Choroid plexus epithelial cell (primary cell): ENCODE results near the gene RFT1.

Source experiments
- DNase-seq: peaks from one replicate; pipeline ENCODE4 v3.0.0-alpha.2; 2010; ENCODE audit warnings: low read depth
- H3K4me3 ChIP-seq: 2 replicates; pipeline ENCODE4 v1.5.1; 2011; ENCODE audit warnings: low read depth, mild to moderate bottlenecking, control low read depth, low read length, moderate library complexity
- TF ChIP-seq, protein P1 (sequence below): conservative IDR thresholded peaks from 2 replicates; pipeline ENCODE4 v1.5.1; 2011; ENCODE audit warnings: low read depth, mild to moderate bottlenecking, control low read depth, inconsistent platforms, low read length, moderate library complexity

Gene RFT1

DNA sequence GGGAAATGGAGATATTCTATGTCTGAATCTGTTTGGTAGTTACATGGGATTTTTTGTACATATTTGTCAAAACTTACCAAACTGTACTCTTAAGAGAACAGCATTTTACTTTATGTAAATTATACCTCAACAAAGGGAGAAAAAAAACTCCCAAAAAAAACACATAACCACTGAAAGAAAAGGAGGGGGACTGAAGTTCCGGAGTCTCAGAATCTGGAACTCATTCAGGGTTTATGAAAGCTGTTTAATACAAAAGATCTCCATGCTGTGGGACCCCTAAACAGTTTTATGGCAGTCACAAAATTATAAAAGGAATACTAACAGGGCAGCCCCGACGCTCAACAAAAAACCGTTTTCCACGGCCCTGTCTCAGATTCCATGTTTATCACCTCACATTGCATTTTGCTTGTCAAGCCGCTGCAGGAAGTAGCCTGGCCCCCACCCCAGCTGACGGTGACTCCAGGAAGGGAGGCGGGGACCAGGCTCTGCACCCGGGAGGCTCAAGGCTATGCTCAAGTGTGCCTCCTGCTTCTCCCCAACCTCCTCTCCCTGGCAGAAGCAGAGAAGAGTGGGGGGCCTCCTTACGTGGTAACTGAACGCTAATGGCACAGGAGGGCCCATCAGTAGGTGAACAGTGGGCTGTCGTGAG is 29.3 kb downstream of the RFT1 start:
- no peak overlapping the region for H3K4me3 ChIP-seq
- TF ChIP-seq, protein P1, sequence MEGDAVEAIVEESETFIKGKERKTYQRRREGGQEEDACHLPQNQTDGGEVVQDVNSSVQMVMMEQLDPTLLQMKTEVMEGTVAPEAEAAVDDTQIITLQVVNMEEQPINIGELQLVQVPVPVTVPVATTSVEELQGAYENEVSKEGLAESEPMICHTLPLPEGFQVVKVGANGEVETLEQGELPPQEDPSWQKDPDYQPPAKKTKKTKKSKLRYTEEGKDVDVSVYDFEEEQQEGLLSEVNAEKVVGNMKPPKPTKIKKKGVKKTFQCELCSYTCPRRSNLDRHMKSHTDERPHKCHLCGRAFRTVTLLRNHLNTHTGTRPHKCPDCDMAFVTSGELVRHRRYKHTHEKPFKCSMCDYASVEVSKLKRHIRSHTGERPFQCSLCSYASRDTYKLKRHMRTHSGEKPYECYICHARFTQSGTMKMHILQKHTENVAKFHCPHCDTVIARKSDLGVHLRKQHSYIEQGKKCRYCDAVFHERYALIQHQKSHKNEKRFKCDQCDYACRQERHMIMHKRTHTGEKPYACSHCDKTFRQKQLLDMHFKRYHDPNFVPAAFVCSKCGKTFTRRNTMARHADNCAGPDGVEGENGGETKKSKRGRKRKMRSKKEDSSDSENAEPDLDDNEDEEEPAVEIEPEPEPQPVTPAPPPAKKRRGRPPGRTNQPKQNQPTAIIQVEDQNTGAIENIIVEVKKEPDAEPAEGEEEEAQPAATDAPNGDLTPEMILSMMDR: no peak
- DNase-seq: no peak

- TF ChIP-seq, protein P1: no peak
- H3K4me3 ChIP-seq: no peak overlapping the region
- DNase-seq: no peak
Observed at GRCh38 chr3:53097887-53098286, 32.3 kb downstream of the RFT1 start.

DNA sequence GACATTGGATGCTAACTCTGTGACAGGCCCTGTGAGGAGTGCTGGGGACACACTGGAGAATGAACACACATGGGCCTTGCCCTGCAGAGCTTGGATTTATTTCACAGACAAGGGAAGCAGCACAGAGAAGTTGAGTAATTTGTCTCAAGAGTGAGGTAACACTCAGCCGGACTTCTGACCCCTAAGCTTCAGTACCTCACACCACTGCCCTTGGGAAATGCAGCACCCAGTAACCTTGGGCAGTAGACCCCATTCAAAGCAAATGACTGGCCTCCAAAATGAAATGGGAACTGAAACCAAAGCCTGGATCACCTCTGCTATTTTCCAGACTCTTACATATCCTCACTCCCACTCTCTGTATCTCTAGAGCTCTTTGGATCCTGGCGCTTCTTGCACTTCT is 37.3 kb downstream of the RFT1 start:
- TF ChIP-seq, protein P1: no peak
- peak; percentile 75 for DNase-seq
- no peak overlapping the region for H3K4me3 ChIP-seq

- DNase-seq: no peak
- TF ChIP-seq, protein P1: no peak
- H3K4me3 ChIP-seq: no peak overlapping the region
Observed at GRCh38 chr3:53092216-53092615, 38.0 kb downstream of the RFT1 start.

- H3K4me3 ChIP-seq: no peak overlapping the region
- TF ChIP-seq, protein P1: no peak
- DNase-seq: no peak
Observed at GRCh38 chr3:53091011-53091410, 39.2 kb downstream of the RFT1 start.

- TF ChIP-seq, protein P1: no peak
- DNase-seq: peak; percentile 33
Observed at GRCh38 chr3:53089511-53089910, 40.7 kb downstream of the RFT1 start.

DNA sequence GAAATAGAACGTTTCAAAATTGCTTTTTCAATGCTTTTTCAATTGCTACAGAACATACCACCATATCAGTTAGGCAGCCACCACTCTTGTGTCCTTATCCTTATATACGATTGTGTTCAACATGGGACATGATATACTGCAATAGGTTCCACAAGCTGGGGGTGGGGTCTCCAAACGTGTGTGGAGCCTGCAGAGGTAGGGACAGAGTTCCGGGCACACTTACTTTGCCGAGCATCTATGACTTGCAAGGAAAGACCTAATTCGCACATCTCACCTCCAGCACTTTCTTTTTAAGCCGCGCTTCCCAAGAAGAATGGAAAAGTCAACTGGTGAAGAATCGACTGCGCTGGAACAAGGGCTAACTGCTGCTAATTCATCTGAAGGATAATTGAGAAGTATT is 44.8 kb downstream of the RFT1 start:
- TF ChIP-seq, protein P1: no peak
- DNase-seq: no peak
- H3K4me3 ChIP-seq: no peak overlapping the region

More at GRCh38 chr3:53089511-53089910, 40.7 kb downstream of the RFT1 start:
- no peak overlapping the region for H3K4me3 ChIP-seq
